Globus pallidus (tissue), 1 donor: Measurements from ENCODE around the gene TSC22D2.

Experiments used
- DNase-seq: peaks from one replicate; pipeline ENCODE4 v3.0.0-alpha.2; 2015; ENCODE audit warnings: low spot score

The TSC22D2 gene

GRCh38 chr3:150408221-150409124 is at the start of gene TSC22D2:
TSC22D2 (plus strand) TSS chr3:150408298; CDS start chr3:150409351, 1,053 bp downstream.
- peak; percentile 95 for DNase-seq

- DNase-seq, result no peak
Observed at GRCh38 chr3:150359381-150359780, 48.7 kb upstream of the TSC22D2 start.

- no peak for DNase-seq
Observed at GRCh38 chr3:150360966-150361365, 47.1 kb upstream of the TSC22D2 start.

- no peak for DNase-seq
Observed at GRCh38 chr3:150362515-150363302, 45.4 kb upstream of the TSC22D2 start.

GRCh38 chr3:150363420-150363819 is 44.7 kb upstream of the TSC22D2 start:
- DNase-seq, result no peak

GRCh38 chr3:150365132-150365604 is 42.9 kb upstream of the TSC22D2 start:
- DNase-seq, result no peak

- no peak for DNase-seq
Observed at GRCh38 chr3:150367757-150368156, 40.3 kb upstream of the TSC22D2 start.

GRCh38 chr3:150370122-150370602 is 37.9 kb upstream of the TSC22D2 start:
- no peak for DNase-seq

GRCh38 chr3:150370999-150371398 is 37.1 kb upstream of the TSC22D2 start:
- DNase-seq, result no peak

- peak; percentile 25 for DNase-seq
Observed at GRCh38 chr3:150371741-150372254, 36.3 kb upstream of the TSC22D2 start.

GRCh38 chr3:150372320-150372719 is 35.8 kb upstream of the TSC22D2 start:
- no peak for DNase-seq

- no peak for DNase-seq
Observed at GRCh38 chr3:150372722-150373121, 35.4 kb upstream of the TSC22D2 start.

GRCh38 chr3:150373234-150373875 is 34.7 kb upstream of the TSC22D2 start:
- no peak for DNase-seq

- no peak for DNase-seq
Observed at GRCh38 chr3:150374975-150375374, 33.1 kb upstream of the TSC22D2 start.

- DNase-seq, result no peak
Observed at GRCh38 chr3:150376001-150376848, 31.9 kb upstream of the TSC22D2 start.

GRCh38 chr3:150377601-150378300 is 30.3 kb upstream of the TSC22D2 start:
- no peak for DNase-seq

GRCh38 chr3:150378301-150378748 is 29.8 kb upstream of the TSC22D2 start:
- DNase-seq, result no peak

GRCh38 chr3:150379469-150379868 is 28.6 kb upstream of the TSC22D2 start:
- DNase-seq, result no peak

- DNase-seq, result peak; percentile 65
Observed at GRCh38 chr3:150384296-150385212, 23.5 kb upstream of the TSC22D2 start.
